ENCODE data around the gene SCN1A. TPM values are rescaled to one million over a fixed set of nuclear protein-coding genes. Genes with fewer than 3 reads are reported as not detected.

The SCN1A gene
- total and polyA plus RNA-seq, 2 donors (not counting 3 experiments of a cell fraction or from before 2014, with no cell fraction given) = not detected

DNA sequence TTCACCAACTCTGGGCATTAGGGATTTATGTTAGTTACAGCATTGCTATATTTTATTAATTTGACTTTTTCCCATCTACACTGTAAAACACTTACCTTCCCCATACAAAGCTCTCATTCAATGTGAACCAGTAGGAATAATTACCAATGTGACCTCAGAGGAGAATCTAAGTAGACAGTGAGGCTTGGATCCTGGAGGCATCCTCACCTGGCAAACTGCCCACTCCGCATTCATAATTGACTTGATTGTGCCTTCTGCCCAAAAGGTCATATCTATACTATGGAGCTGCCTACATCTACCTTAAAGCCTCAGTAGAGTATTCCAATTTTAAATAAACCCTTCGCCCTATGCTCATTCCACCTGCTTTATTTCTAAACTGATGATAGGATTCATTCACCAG, 45.4 kb upstream of the SCN1A start:
- TF ChIP-seq MYC (IDR thresholded peaks at IDR 0.05; ENCODE audit: low read depth, low read length) (no peak), FOS (IDR thresholded peaks at IDR 0.05; ENCODE audit: borderline replicate concordance, insufficient read depth, low read length) (no peak), JUN (IDR thresholded peaks at IDR 0.05; ENCODE audit: borderline replicate concordance, insufficient read depth, insufficient read length, low read depth) (no peak), EZH2 (IDR thresholded peaks at IDR 0.05; ENCODE audit: borderline replicate concordance, low read depth, low read length, severe bottlenecking) (no peak), POLR2A (IDR thresholded peaks at IDR 0.05; ENCODE audit: low read depth, low read length) (no peak), GATA2 (IDR thresholded peaks at IDR 0.05; ENCODE audit: insufficient read depth, insufficient read length, low read depth, low read length) (no peak), POLR2AphosphoS5 (IDR thresholded peaks at IDR 0.05; ENCODE audit: insufficient read depth, low read depth, low read length) (no peak)
- TF ChIP-seq, protein P1, sequence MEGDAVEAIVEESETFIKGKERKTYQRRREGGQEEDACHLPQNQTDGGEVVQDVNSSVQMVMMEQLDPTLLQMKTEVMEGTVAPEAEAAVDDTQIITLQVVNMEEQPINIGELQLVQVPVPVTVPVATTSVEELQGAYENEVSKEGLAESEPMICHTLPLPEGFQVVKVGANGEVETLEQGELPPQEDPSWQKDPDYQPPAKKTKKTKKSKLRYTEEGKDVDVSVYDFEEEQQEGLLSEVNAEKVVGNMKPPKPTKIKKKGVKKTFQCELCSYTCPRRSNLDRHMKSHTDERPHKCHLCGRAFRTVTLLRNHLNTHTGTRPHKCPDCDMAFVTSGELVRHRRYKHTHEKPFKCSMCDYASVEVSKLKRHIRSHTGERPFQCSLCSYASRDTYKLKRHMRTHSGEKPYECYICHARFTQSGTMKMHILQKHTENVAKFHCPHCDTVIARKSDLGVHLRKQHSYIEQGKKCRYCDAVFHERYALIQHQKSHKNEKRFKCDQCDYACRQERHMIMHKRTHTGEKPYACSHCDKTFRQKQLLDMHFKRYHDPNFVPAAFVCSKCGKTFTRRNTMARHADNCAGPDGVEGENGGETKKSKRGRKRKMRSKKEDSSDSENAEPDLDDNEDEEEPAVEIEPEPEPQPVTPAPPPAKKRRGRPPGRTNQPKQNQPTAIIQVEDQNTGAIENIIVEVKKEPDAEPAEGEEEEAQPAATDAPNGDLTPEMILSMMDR (IDR thresholded peaks at IDR 0.05; ENCODE audit: extremely low read depth in 1 of 2, insufficient read depth in 1 of 2, low read depth in 1 of 2, low read length in 2 of 2) = no peak
- TF ChIP-seq, protein P2, sequence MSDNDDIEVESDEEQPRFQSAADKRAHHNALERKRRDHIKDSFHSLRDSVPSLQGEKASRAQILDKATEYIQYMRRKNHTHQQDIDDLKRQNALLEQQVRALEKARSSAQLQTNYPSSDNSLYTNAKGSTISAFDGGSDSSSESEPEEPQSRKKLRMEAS (IDR thresholded peaks at IDR 0.05; ENCODE audit: insufficient read depth, insufficient read length) = no peak
- no peak for DNase-seq (ENCODE audit: low read depth, low spot score)
- H3K27me3 ChIP-seq (ENCODE audit: control insufficient read depth in 2 of 2, insufficient read depth in 2 of 2, low read length in 2 of 2) = no peaks in the 10 kb centered on the region
- CTCF ChIA-PET = interaction anchor here (1.0 to 1.6 kb wide), 2 partner anchors 46 to 246 kb away, joined by 3 to 4 read pairs; partner anchors contain the start of gene SCN1A
- H3K9ac ChIP-seq (replicated peaks; ENCODE audit: extremely low read depth, insufficient read depth, low read length) = no peak overlapping the region
- BruUV-seq (replicated peaks) = no TSS peak
- H4K20me1 ChIP-seq (replicated peaks; ENCODE audit: control insufficient read depth, extremely low read depth, insufficient read depth, low read length) = no peaks in the 10 kb centered on the region
- FAIRE-seq = no peak
- H3K9me3 ChIP-seq (replicated peaks; ENCODE audit: control insufficient read depth, insufficient read depth, low read length) = no peaks in the 10 kb centered on the region
- H3K9me1 ChIP-seq (replicated peaks; ENCODE audit: control insufficient read depth, extremely low read depth, insufficient read depth, low read length) = no peaks in the 10 kb centered on the region
- no peak overlapping the region for H2AFZ ChIP-seq (ENCODE audit: low read depth, low read length)
- dilution Hi-C loops (cut with MboI; ENCODE audit: extremely low pct_ligation_motif_present, low sequenced_read_pairs) = no loop called here
- no peak overlapping the region for H3K4me2 ChIP-seq (ENCODE audit: insufficient read depth, low read length)
- H3K27ac ChIP-seq (ENCODE audit: insufficient read depth, low read depth, low read length) = no peak overlapping the region
- POLR2A ChIA-PET = no interaction called here
- H3K4me3 ChIP-seq (replicated peaks in 1 of 3; ENCODE audit: insufficient read depth in 1 of 3, low read depth in 1 of 3, low read length in 3 of 3) = no peak overlapping the region
- no peaks in the 10 kb centered on the region for H3K4me1 ChIP-seq (ENCODE audit: control insufficient read depth, extremely low read depth, insufficient read depth, low read length)
- H3K79me2 ChIP-seq (ENCODE audit: control insufficient read depth, insufficient read depth, low read length) = no peaks in the 10 kb centered on the region
- no peaks in the 10 kb centered on the region for H3K36me3 ChIP-seq (ENCODE audit: control insufficient read depth in 2 of 2, extremely low read depth in 1 of 2, insufficient read depth in 2 of 2, low read length in 2 of 2)
- intact Hi-C loops (cut with micrococcal nuclease) = no loop called here

All from endothelial cell of umbilical vein (primary cell).